Measurements from ENCODE around the gene IFNGR1.

The IFNGR1 gene

DNA sequence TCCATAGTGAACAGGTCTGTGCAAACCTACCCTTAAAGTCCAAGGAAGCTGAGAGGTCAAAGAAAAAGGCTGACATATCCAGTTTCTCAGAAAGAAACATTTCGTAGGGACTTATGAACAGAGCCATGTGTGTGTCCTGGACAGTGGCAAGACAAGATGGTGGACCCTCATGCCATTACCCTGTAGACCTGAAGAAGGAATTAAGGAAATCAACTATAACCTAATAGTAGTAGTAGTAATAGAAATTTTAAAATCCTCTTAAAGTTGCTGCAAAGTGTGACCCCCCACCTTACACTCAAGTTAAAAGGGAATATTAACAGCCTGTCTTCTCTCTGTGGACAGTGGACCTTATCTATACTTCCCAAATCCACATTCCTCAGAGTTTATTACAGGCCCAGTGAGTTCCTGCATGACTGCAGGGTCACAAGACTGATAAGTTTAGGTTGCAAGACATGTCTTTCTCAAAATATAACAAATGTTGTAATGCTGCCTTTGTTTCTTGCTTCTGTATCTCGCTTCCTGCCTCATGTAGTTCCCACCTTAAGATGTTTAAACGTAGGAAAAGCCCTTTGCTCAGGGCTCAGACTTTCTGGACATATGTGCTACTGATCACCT is 56.4 kb downstream of the IFNGR1 start:
- H3K4me3 ChIP-seq (ENCODE audit: low read length): no peak overlapping the region

GRCh38 chr6:137161949-137162348 is 57.2 kb downstream of the IFNGR1 start:
- no peak for DNase-seq (ENCODE audit: low read depth)
- Histone ChIP-seq H3K4me1 (ENCODE audit: control insufficient read depth, insufficient read depth, low read length) (no peaks in the 10 kb centered on the region), H3K27me3 (replicated peaks; ENCODE audit: control insufficient read depth, insufficient read depth, low read length) (peaks cover 3% of the 10 kb centered on the region), H3K4me3 (ENCODE audit: low read length) (no peak overlapping the region), H3K9ac (ENCODE audit: low read length) (no peak overlapping the region), H3K36me3 (ENCODE audit: control insufficient read depth, insufficient read depth, low read length, severe bottlenecking) (no peaks in the 10 kb centered on the region), H3K9me3 (ENCODE audit: control insufficient read depth, low read length) (no peaks in the 10 kb centered on the region)

More for the DNA sequence above, 56.4 kb downstream of the IFNGR1 start:
- Histone ChIP-seq H3K9ac (ENCODE audit: low read length) (no peak overlapping the region), H3K36me3 (ENCODE audit: control insufficient read depth, insufficient read depth, low read length, severe bottlenecking) (no peaks in the 10 kb centered on the region), H3K9me3 (ENCODE audit: control insufficient read depth, low read length) (no peaks in the 10 kb centered on the region), H3K4me1 (ENCODE audit: control insufficient read depth, insufficient read depth, low read length) (no peaks in the 10 kb centered on the region), H3K27me3 (replicated peaks; ENCODE audit: control insufficient read depth, insufficient read depth, low read length) (peaks cover 3% of the 10 kb centered on the region)
- no peak for DNase-seq (ENCODE audit: low read depth)

DNA sequence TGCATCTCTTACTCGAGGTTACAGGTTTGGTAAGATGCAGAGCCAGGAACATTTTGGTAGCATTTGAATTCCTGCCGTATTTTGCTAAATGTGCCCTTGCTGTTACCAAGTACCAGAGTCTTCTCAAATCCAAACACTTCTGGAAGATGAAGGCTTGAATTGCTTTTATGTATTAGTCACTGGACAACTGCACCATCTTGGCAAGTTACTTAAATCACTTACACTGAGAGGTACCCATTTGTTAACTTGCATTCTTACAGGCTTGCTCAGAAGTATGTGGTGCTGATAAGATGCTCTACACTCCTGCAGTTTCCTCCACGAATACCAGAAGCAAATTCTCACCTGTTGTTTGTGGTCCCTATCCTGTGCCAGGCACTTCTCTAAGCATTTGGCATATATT is 58.4 kb downstream of the IFNGR1 start:
- Histone ChIP-seq H3K9me3 (ENCODE audit: control insufficient read depth, low read length) (no peaks in the 10 kb centered on the region), H3K4me3 (ENCODE audit: low read length) (no peak overlapping the region), H3K4me1 (ENCODE audit: control insufficient read depth, insufficient read depth, low read length) (no peaks in the 10 kb centered on the region), H3K36me3 (ENCODE audit: control insufficient read depth, insufficient read depth, low read length, severe bottlenecking) (no peaks in the 10 kb centered on the region), H3K9ac (ENCODE audit: low read length) (no peak overlapping the region), H3K27me3 (replicated peaks; ENCODE audit: control insufficient read depth, insufficient read depth, low read length) (peaks cover 3% of the 10 kb centered on the region)
- peak; percentile 24 for DNase-seq (ENCODE audit: low read depth)

- DNase-seq (ENCODE audit: low read depth): no peak
- H3K27me3 ChIP-seq (replicated peaks; ENCODE audit: control insufficient read depth, insufficient read depth, low read length): peaks cover 3% of the 10 kb centered on the region
- H3K4me1 ChIP-seq (ENCODE audit: control insufficient read depth, insufficient read depth, low read length): no peaks in the 10 kb centered on the region
- H3K4me3 ChIP-seq (ENCODE audit: low read length): no peak overlapping the region
- no peaks in the 10 kb centered on the region for H3K9me3 ChIP-seq (ENCODE audit: control insufficient read depth, low read length)
- H3K36me3 ChIP-seq (ENCODE audit: control insufficient read depth, insufficient read depth, low read length, severe bottlenecking): no peaks in the 10 kb centered on the region
- no peak overlapping the region for H3K9ac ChIP-seq (ENCODE audit: low read length)
Measured at GRCh38 chr6:137159912-137160311, 59.3 kb downstream of the IFNGR1 start.

GRCh38 chr6:137157601-137158000 is 61.6 kb downstream of the IFNGR1 start:
- Histone ChIP-seq H3K4me3 (ENCODE audit: low read length) (no peak overlapping the region), H3K27me3 (replicated peaks; ENCODE audit: control insufficient read depth, insufficient read depth, low read length) (no peaks in the 10 kb centered on the region), H3K36me3 (ENCODE audit: control insufficient read depth, insufficient read depth, low read length, severe bottlenecking) (no peaks in the 10 kb centered on the region), H3K4me1 (ENCODE audit: control insufficient read depth, insufficient read depth, low read length) (no peaks in the 10 kb centered on the region), H3K9me3 (ENCODE audit: control insufficient read depth, low read length) (no peaks in the 10 kb centered on the region), H3K9ac (ENCODE audit: low read length) (no peak overlapping the region)
- peak; percentile 42 for DNase-seq (ENCODE audit: low read depth)

DNA sequence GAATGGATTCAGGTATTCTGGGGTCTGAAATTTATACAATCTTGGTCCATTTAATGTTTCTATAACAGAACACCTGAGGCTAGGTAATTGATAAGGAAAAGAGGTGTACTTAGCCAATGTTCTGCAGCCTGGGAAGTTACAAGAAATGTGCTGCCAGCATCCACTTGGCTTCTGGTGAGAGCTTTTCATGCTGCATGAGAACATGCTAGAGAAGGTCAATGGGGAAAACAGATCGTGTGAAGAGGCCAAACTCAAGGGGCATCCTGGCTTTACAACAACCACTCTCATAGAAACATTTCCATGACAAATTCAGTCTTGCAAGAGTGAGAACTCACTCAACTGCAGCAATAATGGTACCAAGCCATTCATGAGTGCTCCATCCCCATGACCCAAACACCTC is 62.5 kb downstream of the IFNGR1 start:
- Histone ChIP-seq H3K9me3 (ENCODE audit: control insufficient read depth, low read length) (peaks cover 6% of the 10 kb centered on the region), H3K4me3 (ENCODE audit: low read length) (no peak overlapping the region), H3K9ac (ENCODE audit: low read length) (no peak overlapping the region), H3K27me3 (replicated peaks; ENCODE audit: control insufficient read depth, insufficient read depth, low read length) (no peaks in the 10 kb centered on the region), H3K36me3 (ENCODE audit: control insufficient read depth, insufficient read depth, low read length, severe bottlenecking) (no peaks in the 10 kb centered on the region), H3K4me1 (ENCODE audit: control insufficient read depth, insufficient read depth, low read length) (no peaks in the 10 kb centered on the region)
- no peak for DNase-seq (ENCODE audit: low read depth)

GRCh38 chr6:137155830-137156229 is 63.4 kb downstream of the IFNGR1 start:
- Histone ChIP-seq H3K4me1 (ENCODE audit: control insufficient read depth, insufficient read depth, low read length) (no peaks in the 10 kb centered on the region), H3K9me3 (ENCODE audit: control insufficient read depth, low read length) (peaks cover 6% of the 10 kb centered on the region), H3K36me3 (ENCODE audit: control insufficient read depth, insufficient read depth, low read length, severe bottlenecking) (no peaks in the 10 kb centered on the region), H3K9ac (ENCODE audit: low read length) (no peak overlapping the region), H3K4me3 (ENCODE audit: low read length) (no peak overlapping the region), H3K27me3 (replicated peaks; ENCODE audit: control insufficient read depth, insufficient read depth, low read length) (no peaks in the 10 kb centered on the region)
- peak; percentile 16 for DNase-seq (ENCODE audit: low read depth)

GRCh38 chr6:137150072-137150471 is 69.1 kb downstream of the IFNGR1 start:
- peaks cover 27% of the 10 kb centered on the region for H3K4me1 ChIP-seq (ENCODE audit: control insufficient read depth, insufficient read depth, low read length)
- H3K9ac ChIP-seq (ENCODE audit: low read length): no peak overlapping the region
- H3K27me3 ChIP-seq (replicated peaks; ENCODE audit: control insufficient read depth, insufficient read depth, low read length): no peaks in the 10 kb centered on the region
- no peaks in the 10 kb centered on the region for H3K36me3 ChIP-seq (ENCODE audit: control insufficient read depth, insufficient read depth, low read length, severe bottlenecking)
- H3K9me3 ChIP-seq (ENCODE audit: control insufficient read depth, low read length): peaks cover 6% of the 10 kb centered on the region
- DNase-seq (ENCODE audit: low read depth): no peak
- H3K4me3 ChIP-seq (ENCODE audit: low read length): no peak overlapping the region

GRCh38 chr6:137149035-137149393 is 70.2 kb downstream of the IFNGR1 start:
- H3K36me3 ChIP-seq (ENCODE audit: control insufficient read depth, insufficient read depth, low read length, severe bottlenecking): no peaks in the 10 kb centered on the region
- no peaks in the 10 kb centered on the region for H3K27me3 ChIP-seq (replicated peaks; ENCODE audit: control insufficient read depth, insufficient read depth, low read length)
- peak overlapping the region; percentile 20 for H3K4me3 ChIP-seq (ENCODE audit: low read length)
- H3K9ac ChIP-seq (ENCODE audit: low read length): no peak overlapping the region
- peaks cover 6% of the 10 kb centered on the region for H3K9me3 ChIP-seq (ENCODE audit: control insufficient read depth, low read length)
- DNase-seq (ENCODE audit: low read depth): no peak
- peaks cover 31% of the 10 kb centered on the region for H3K4me1 ChIP-seq (ENCODE audit: control insufficient read depth, insufficient read depth, low read length)

DNA sequence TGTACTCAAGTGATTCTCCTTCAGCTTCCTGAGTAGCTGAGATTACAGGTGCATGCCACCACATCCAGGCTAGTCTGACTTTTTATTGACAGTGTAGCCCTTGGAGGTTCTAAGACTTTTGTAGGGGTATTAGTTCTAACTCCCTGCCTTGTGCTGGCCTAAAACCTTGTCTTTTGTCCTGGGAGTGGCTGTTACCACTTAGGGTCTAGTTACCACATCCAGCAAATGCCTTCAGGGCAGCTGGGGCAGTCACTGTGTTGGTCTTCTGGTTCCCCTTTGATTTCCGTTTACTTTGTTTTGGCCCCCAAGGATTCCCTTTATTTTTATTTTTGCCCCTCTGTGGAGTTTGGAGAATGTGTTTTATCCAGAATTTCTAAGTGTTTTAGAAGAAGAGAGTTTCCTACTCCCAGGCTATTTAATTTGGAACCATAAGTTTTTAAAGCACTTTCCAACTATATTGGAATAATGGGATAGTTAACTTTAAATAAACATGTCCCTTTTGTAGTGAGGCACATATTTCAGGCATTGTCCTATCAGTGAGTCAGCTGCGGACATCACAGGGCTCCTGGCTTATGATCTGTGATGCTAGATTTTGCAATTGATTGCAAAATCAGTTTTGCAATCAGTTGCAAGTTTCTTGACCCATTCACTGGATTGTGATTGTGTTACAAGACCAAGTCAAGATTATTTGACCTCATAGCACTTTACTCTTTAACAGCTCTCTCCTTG is 70.7 kb downstream of the IFNGR1 start:
- peak; percentile 85 for DNase-seq (ENCODE audit: low read depth)
- no peaks in the 10 kb centered on the region for H3K27me3 ChIP-seq (replicated peaks; ENCODE audit: control insufficient read depth, insufficient read depth, low read length)

More for the DNA sequence above, 70.7 kb downstream of the IFNGR1 start:
- peaks cover 31% of the 10 kb centered on the region for H3K4me1 ChIP-seq (ENCODE audit: control insufficient read depth, insufficient read depth, low read length)
- peaks cover 6% of the 10 kb centered on the region for H3K9me3 ChIP-seq (ENCODE audit: control insufficient read depth, low read length)
- no peak overlapping the region for H3K4me3 ChIP-seq (ENCODE audit: low read length)
- H3K36me3 ChIP-seq (ENCODE audit: control insufficient read depth, insufficient read depth, low read length, severe bottlenecking): no peaks in the 10 kb centered on the region
- peak overlapping the region; percentile 12 for H3K9ac ChIP-seq (ENCODE audit: low read length)

Data from adipocyte (in vitro differentiated cells).